Keratinocyte (primary cell): ENCODE data around the gene FBXO3. TPM values are rescaled to one million over a fixed set of nuclear protein-coding genes. Genes with fewer than 3 reads are reported as not detected.
"Not testable (repeated sequence)": the region's sequence is repeated elsewhere in the genome, so short reads cannot be mapped to it uniquely, and the experiment has no call there.

Experiments used
- DNase-seq: peaks from one replicate; pipeline ENCODE4 v3.0.0-alpha.2; 2011; ENCODE audit warnings: low read depth, missing footprints, low spot score
- FAIRE-seq: peaks from 2 replicates; lab custom pipeline; 2011; peaks lifted over from hg19 to GRCh38; lab: Jason Lieb, UNC
- H2AFZ ChIP-seq: 2 replicates; pipeline ENCODE4 v1.6.0; 2012; ENCODE audit warnings: low read length, control low read depth, inconsistent platforms; ENCODE audit not compliant: control insufficient read depth
- H3K27ac ChIP-seq: 2 replicates; pipeline ENCODE4 v1.5.1; 2011; ENCODE audit warnings: low read length; ENCODE audit not compliant: control insufficient read depth, insufficient read depth
- H3K27me3 ChIP-seq: 3 replicates; pipeline ENCODE4 v1.6.0; 2011; ENCODE audit warnings: low read length; ENCODE audit not compliant: control insufficient read depth, insufficient read depth; ENCODE audit errors: extremely low read depth
- H3K36me3 ChIP-seq, 2 experiments: 2 replicates in 1 of 2; 3 replicates in 1 of 2; pipeline ENCODE4 v1.5.1; 2011; ENCODE audit warnings: low read length in 2 of 2, mild to moderate bottlenecking in 1 of 2; ENCODE audit not compliant: control insufficient read depth in 2 of 2, insufficient read depth in 2 of 2; ENCODE audit errors: extremely low read depth in 1 of 2
- H3K4me1 ChIP-seq: 3 replicates; pipeline ENCODE4 v1.5.1; 2011; ENCODE audit warnings: low read length; ENCODE audit not compliant: control insufficient read depth, insufficient read depth; ENCODE audit errors: extremely low read depth
- H3K4me2 ChIP-seq: 3 replicates; pipeline ENCODE4 v1.6.0; 2011; ENCODE audit warnings: low read depth, low read length; ENCODE audit not compliant: control insufficient read depth, insufficient read depth; ENCODE audit errors: extremely low read depth
- H3K4me3 ChIP-seq, 3 experiments: fragments of 200-600 bp in 1 of 3; sonication (generic) in 1 of 3; 2 replicates in 2 of 3; 3 replicates in 1 of 3; pipeline ENCODE4 v1.5.1; 2011 to 2016; ENCODE audit warnings: low read length in 3 of 3, mild to moderate bottlenecking in 3 of 3, control low read depth in 2 of 3, inconsistent platforms in 1 of 3, low read depth in 1 of 3, mixed read lengths in 1 of 3, mixed run types in 1 of 3, moderate library complexity in 1 of 3; ENCODE audit not compliant: control insufficient read depth in 2 of 3, insufficient read depth in 2 of 3; ENCODE audit errors: extremely low read depth in 1 of 3
- H3K79me2 ChIP-seq: 2 replicates; pipeline ENCODE4 v1.6.0; 2012; ENCODE audit warnings: low read length; ENCODE audit not compliant: control insufficient read depth, insufficient read depth
- H3K9ac ChIP-seq: 3 replicates; pipeline ENCODE4 v1.6.0; 2011; ENCODE audit warnings: low read length; ENCODE audit not compliant: control insufficient read depth, insufficient read depth; ENCODE audit errors: extremely low read depth
- H3K9me1 ChIP-seq: 3 replicates; pipeline ENCODE4 v1.6.0; 2011; ENCODE audit warnings: low read length; ENCODE audit not compliant: control insufficient read depth, insufficient read depth; ENCODE audit errors: extremely low read depth
- H3K9me3 ChIP-seq: 2 replicates; pipeline ENCODE4 v1.5.1; 2012; ENCODE audit warnings: low read depth, low read length; ENCODE audit not compliant: control insufficient read depth
- H4K20me1 ChIP-seq: 3 replicates; pipeline ENCODE4 v1.6.0; 2011; ENCODE audit warnings: low read length; ENCODE audit not compliant: control insufficient read depth, insufficient read depth; ENCODE audit errors: extremely low read depth
- EZH2 ChIP-seq: IDR thresholded peaks from one replicate; pipeline ENCODE4 v1.6.1; 2012; ENCODE audit warnings: inconsistent platforms, mild to moderate bottlenecking, low read length, moderate library complexity
- dilution Hi-C: fragments of 300-500 bp; cut with MboI; formaldehyde crosslinking; loops from one replicate; pipeline ENCODE4 v1.7.0; 2020; ENCODE audit warnings: low sequenced_read_pairs; ENCODE audit not compliant: extremely low pct_ligation_motif_present
- polyA minus RNA-seq, 3 experiments: library from RNA; depleted of rRNA, polyadenylated mRNA; stranded (reverse); fragments of >200 nt; gene quantifications; 1 replicate in 1 of 3; 2 replicates in 1 of 3; 3 replicates in 1 of 3; pipeline ENCODE4 v1.2.3, GENCODE V29; 2011
- polyA plus RNA-seq, 5 experiments: library from polyadenylated mRNA; depleted of rRNA in 3 of 5; stranded (reverse) in 3 of 5; stranded (forward) in 1 of 5; unstranded in 1 of 5; fragments of >200 nt; gene quantifications; 1 replicate in 1 of 5; 2 replicates in 3 of 5; 3 replicates in 1 of 5; pipeline versions ENCODE4 v1.2.1 to v1.2.3, GENCODE V29; 2011 to 2012; ENCODE audit warnings: missing spikeins in 2 of 5, low read depth in 1 of 5, low replicate concordance in 1 of 5
- TF ChIP-seq, protein P1 (sequence below), 3 experiments: IDR thresholded peaks in 1 of 3; conservative IDR thresholded peaks in 1 of 3; optimal IDR thresholded peaks in 1 of 3; 2 replicates in 2 of 3; 3 replicates in 1 of 3; pipeline versions ENCODE3 to v1.5.1; 2011; ENCODE audit warnings: low read length in 3 of 3, mild to moderate bottlenecking in 3 of 3, moderate library complexity in 2 of 3, control low read depth in 1 of 3, inconsistent platforms in 1 of 3; ENCODE audit not compliant: insufficient read depth in 2 of 3; ENCODE audit errors: extremely low read depth in 1 of 3

FBXO3 gene
- polyA plus RNA-seq: 47.3 to 68.6 TPM (median 48.5 TPM) in 3 replicates
- 42.8 TPM for polyA plus RNA-seq (2011; ENCODE audit: low read depth)
- 22.3 and 50.6 TPM in 2 replicates for polyA plus RNA-seq (2011; cell fraction: cytosol; rRNA removed)
- polyA plus RNA-seq (2011; cell fraction: nucleus; rRNA removed): 44.9 and 65.7 TPM in 2 replicates
- polyA plus RNA-seq (2012; ENCODE audit: low replicate concordance): 25.0 and 34.6 TPM in 2 replicates
- polyA minus RNA-seq: 11.1 to 60.4 TPM (median 40.3 TPM) in 3 replicates
- polyA minus RNA-seq (2011; cell fraction: cytosol; rRNA and poly(A)+ RNA removed): 35.5 TPM
- polyA minus RNA-seq (2011; cell fraction: nucleus; rRNA and poly(A)+ RNA removed): 32.0 and 44.9 TPM in 2 replicates

DNA sequence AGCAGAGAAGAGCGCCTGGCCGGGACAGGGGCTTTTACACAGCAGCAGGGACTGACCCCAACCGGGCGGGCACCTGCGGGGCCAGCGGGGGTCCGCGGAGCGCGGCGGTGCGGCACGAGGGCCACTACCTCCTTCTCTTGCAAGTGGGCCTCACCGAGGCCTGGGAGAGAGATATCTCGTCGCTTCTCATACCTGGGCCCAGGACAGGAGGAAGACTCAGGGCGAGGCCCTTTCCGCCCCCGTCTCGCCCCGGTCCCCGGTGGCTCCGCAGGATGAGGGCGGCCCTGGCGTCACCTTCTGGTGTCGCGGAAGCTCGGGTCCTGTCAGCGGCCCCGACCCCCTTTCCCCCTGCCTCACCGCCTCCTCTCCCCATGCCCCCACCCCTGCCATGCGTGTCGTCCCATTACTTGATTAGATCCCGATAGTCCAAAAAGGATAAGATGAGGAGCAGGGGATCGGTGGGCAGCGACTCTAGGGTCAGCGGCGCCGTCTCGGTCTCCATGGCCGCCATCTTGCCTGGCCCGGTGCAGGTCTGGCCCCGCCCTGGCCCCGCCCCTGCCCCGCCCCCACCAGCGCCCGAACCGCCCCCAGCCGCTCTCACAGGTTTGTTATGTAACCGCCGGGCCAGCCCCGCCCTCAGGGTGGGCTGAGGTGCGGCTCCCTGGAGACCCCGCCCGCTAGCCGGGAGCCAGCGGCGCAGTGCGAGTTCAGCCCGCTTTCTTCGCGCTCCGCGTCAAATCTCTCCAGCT is at the start of gene FBXO3:
Gene FBXO3 (minus strand): TSS at position 534 of the 749 bp plus-strand sequence. CDS start 23 bp downstream, at position 511.
- DNase-seq: no peak
- peaks cover 3 to 5% of the 10 kb centered on the region in 2 experiments for H3K36me3 ChIP-seq

GRCh38 chr11:33822981-33823380 is 48.7 kb upstream of the FBXO3 start:
- H3K4me1 ChIP-seq, H3K4me2 ChIP-seq, DNase-seq, H3K9me3 ChIP-seq, H3K27ac ChIP-seq, H3K9me1 ChIP-seq, H3K36me3 ChIP-seq, H4K20me1 ChIP-seq, H3K4me3 ChIP-seq, H3K79me2 ChIP-seq, FAIRE-seq, dilution Hi-C loops, H3K9ac ChIP-seq, H2AFZ ChIP-seq: not testable (repeated sequence)
- H3K27me3 ChIP-seq: peaks cover 24% of the 10 kb centered on the region

More for the DNA sequence above, at the start of gene FBXO3:
- Histone ChIP-seq H3K4me2 (peak within 1 kb of the TSS; percentile 96), H3K9ac (peak within 1 kb of the TSS; percentile 88), H3K27ac (peak within 1 kb of the TSS; percentile 77), H2AFZ (peak within 1 kb of the TSS; percentile 95), H4K20me1 (no peaks in the 10 kb centered on the region), H3K27me3 (no peaks in the 10 kb centered on the region), H3K4me1 (peaks cover 48% of the 10 kb centered on the region), H3K9me3 (no peaks in the 10 kb centered on the region), H3K9me1 (peaks cover 2% of the 10 kb centered on the region), H3K79me2 (peaks cover 31% of the 10 kb centered on the region), H3K4me3 (peak within 1 kb of the TSS; percentile 82 to 92 (median 86))
- dilution Hi-C loops: no loop called here
- TF ChIP-seq, protein P1, sequence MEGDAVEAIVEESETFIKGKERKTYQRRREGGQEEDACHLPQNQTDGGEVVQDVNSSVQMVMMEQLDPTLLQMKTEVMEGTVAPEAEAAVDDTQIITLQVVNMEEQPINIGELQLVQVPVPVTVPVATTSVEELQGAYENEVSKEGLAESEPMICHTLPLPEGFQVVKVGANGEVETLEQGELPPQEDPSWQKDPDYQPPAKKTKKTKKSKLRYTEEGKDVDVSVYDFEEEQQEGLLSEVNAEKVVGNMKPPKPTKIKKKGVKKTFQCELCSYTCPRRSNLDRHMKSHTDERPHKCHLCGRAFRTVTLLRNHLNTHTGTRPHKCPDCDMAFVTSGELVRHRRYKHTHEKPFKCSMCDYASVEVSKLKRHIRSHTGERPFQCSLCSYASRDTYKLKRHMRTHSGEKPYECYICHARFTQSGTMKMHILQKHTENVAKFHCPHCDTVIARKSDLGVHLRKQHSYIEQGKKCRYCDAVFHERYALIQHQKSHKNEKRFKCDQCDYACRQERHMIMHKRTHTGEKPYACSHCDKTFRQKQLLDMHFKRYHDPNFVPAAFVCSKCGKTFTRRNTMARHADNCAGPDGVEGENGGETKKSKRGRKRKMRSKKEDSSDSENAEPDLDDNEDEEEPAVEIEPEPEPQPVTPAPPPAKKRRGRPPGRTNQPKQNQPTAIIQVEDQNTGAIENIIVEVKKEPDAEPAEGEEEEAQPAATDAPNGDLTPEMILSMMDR (optimal IDR thresholded peaks at IDR 0.05 in 1 of 3, IDR thresholded peaks at IDR 0.05 in 1 of 3, conservative IDR thresholded peaks at IDR 0.05 in 1 of 3; ENCODE audit: extremely low read depth in 1 of 3, insufficient read depth in 2 of 3, low read length in 3 of 3): no peak
- no peak for TF ChIP-seq EZH2
- no peak for FAIRE-seq
